Neural progenitor cell (in vitro differentiated cells): ENCODE data around the gene ADAMTS6.

ENCODE experiments used
- EZH2 ChIP-seq: fragments of 200-600 bp; sonication (generic); IDR thresholded peaks from 2 replicates; pipeline ENCODE4 v1.6.1; 2017; ENCODE audit warnings: antibody characterized with exemption, mild to moderate bottlenecking, moderate library complexity
- EZH2phosphoT487 ChIP-seq: fragments of 200-600 bp; sonication (generic); IDR thresholded peaks from 2 replicates; pipeline ENCODE4 v1.6.1; 2017; ENCODE audit warnings: antibody characterized with exemption
- TF ChIP-seq, protein P1 (sequence below): fragments of 200-600 bp; sonication (generic); IDR thresholded peaks from 2 replicates; pipeline ENCODE4 v1.5.1; 2017; ENCODE audit warnings: antibody characterized with exemption, mild to moderate bottlenecking

GRCh38 chr5:65117525-65117924 is 364.2 kb downstream of the ADAMTS6 start:
- TF ChIP-seq, protein P1, sequence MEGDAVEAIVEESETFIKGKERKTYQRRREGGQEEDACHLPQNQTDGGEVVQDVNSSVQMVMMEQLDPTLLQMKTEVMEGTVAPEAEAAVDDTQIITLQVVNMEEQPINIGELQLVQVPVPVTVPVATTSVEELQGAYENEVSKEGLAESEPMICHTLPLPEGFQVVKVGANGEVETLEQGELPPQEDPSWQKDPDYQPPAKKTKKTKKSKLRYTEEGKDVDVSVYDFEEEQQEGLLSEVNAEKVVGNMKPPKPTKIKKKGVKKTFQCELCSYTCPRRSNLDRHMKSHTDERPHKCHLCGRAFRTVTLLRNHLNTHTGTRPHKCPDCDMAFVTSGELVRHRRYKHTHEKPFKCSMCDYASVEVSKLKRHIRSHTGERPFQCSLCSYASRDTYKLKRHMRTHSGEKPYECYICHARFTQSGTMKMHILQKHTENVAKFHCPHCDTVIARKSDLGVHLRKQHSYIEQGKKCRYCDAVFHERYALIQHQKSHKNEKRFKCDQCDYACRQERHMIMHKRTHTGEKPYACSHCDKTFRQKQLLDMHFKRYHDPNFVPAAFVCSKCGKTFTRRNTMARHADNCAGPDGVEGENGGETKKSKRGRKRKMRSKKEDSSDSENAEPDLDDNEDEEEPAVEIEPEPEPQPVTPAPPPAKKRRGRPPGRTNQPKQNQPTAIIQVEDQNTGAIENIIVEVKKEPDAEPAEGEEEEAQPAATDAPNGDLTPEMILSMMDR: no peak
- TF ChIP-seq EZH2 (no peak), EZH2phosphoT487 (no peak)
